Renal pelvis (tissue), 4 donors: ENCODE results near the gene BCLAF1. TPM values are rescaled to one million over a fixed set of nuclear protein-coding genes. Genes with fewer than 3 reads are reported as not detected.
"Not testable (repeated sequence)": the region's sequence is repeated elsewhere in the genome, so short reads cannot be mapped to it uniquely, and the experiment has no call there.

Experiments
- DNase-seq: peaks from one replicate; pipeline ENCODE4 v3.0.0-alpha.2; 2013
- polyA plus RNA-seq, 3 donors: library from polyadenylated mRNA; unstranded; fragments of 120-200 nt; gene quantifications; one replicate each; pipeline ENCODE4 v1.2.1, GENCODE V29; 2013; ENCODE audit not compliant: insufficient read length in 3 of 3

The BCLAF1 gene
- polyA plus RNA-seq, 3 donors, result 192 to 226 (median 200) TPM

- peak; percentile 71 for DNase-seq
These were observed 27.5 kb upstream of the BCLAF1 start for GRCh38 chr6:136317021-136317694.

- DNase-seq, result no peak
These were observed 25.9 kb upstream of the BCLAF1 start for GRCh38 chr6:136315594-136315993.

- no peak for DNase-seq
These were observed 23.3 kb upstream of the BCLAF1 start for GRCh38 chr6:136312975-136313374.

GRCh38 chr6:136309729-136310311, 20.2 kb upstream of the BCLAF1 start:
- no peak for DNase-seq

GRCh38 chr6:136309171-136309570, 19.5 kb upstream of the BCLAF1 start:
- no peak for DNase-seq

- not testable (repeated sequence) for DNase-seq
These were observed 18.8 kb upstream of the BCLAF1 start for GRCh38 chr6:136308469-136308868.

- DNase-seq, result no peak
These were observed 17.7 kb upstream of the BCLAF1 start for GRCh38 chr6:136307351-136307750.

GRCh38 chr6:136306466-136306865, 16.8 kb upstream of the BCLAF1 start:
- DNase-seq, result no peak

- DNase-seq, result no peak
These were observed 14.8 kb upstream of the BCLAF1 start for GRCh38 chr6:136304410-136304809.

GRCh38 chr6:136303516-136303915, 13.9 kb upstream of the BCLAF1 start:
- no peak for DNase-seq

- DNase-seq, result no peak
These were observed 5.0 kb upstream of the BCLAF1 start for GRCh38 chr6:136294621-136295020.

GRCh38 chr6:136290410-136291010, 864 bp upstream of the BCLAF1 start:
- peak; percentile 64 for DNase-seq

GRCh38 chr6:136289327-136289578, 393 bp downstream of the BCLAF1 start:
- peak; percentile 94 for DNase-seq

GRCh38 chr6:136288566-136289326, 900 bp downstream of the BCLAF1 start:
- DNase-seq, result peak; percentile 85

- no peak for DNase-seq
These were observed 4.7 kb downstream of the BCLAF1 start for GRCh38 chr6:136284909-136285308.

- no peak for DNase-seq
These were observed 6.7 kb downstream of the BCLAF1 start for GRCh38 chr6:136282906-136283305.

- no peak for DNase-seq
These were observed 9.5 kb downstream of the BCLAF1 start for GRCh38 chr6:136280032-136280609.

- DNase-seq, result no peak
These were observed 15.6 kb downstream of the BCLAF1 start for GRCh38 chr6:136274062-136274461.

GRCh38 chr6:136265101-136265500, 24.5 kb downstream of the BCLAF1 start:
- no peak for DNase-seq

- no peak for DNase-seq
These were observed 26.7 kb downstream of the BCLAF1 start for GRCh38 chr6:136262940-136263339.

GRCh38 chr6:136254851-136255466, 34.7 kb downstream of the BCLAF1 start:
- no peak for DNase-seq

GRCh38 chr6:136253734-136254133, 35.9 kb downstream of the BCLAF1 start:
- no peak for DNase-seq
